Stomach (tissue), 4 donors: ENCODE results near the gene ZACN.

Experiments
- POLR2A ChIP-seq, 4 donors: fragments of 450-650 bp; IDR thresholded peaks; one replicate each; pipeline ENCODE4 v1.6.1; 2016; ENCODE audit warnings: antibody characterized with exemption in 4 of 4, control low read depth in 2 of 4, mild to moderate bottlenecking in 1 of 4, moderate library complexity in 1 of 4
- POLR2AphosphoS5 ChIP-seq, 3 donors: sonication (generic); formaldehyde crosslinking; IDR thresholded peaks; one replicate each; pipeline ENCODE4 v1.6.1; 2016; ENCODE audit warnings: antibody characterized with exemption in 3 of 3

GRCh38 chr17:76082326-76083251 is 3.6 kb downstream of the ZACN start:
- TF ChIP-seq POLR2AphosphoS5 (IDR thresholded peaks at IDR 0.05) (no peak), POLR2A (IDR thresholded peaks at IDR 0.05) (no peak)
